Osteocyte (in vitro differentiated cells): ENCODE data around the gene BCR. TPM values are rescaled to one million over a fixed set of nuclear protein-coding genes. Genes with fewer than 3 reads are reported as not detected.

ENCODE experiments used
- DNase-seq: peaks from one replicate; pipeline ENCODE4 v3.0.0; 2021; ENCODE audit warnings: mixed read lengths; ENCODE audit not compliant: unreplicated experiment; ENCODE audit errors: extremely low spot score
- H3K27ac Mint-ChIP-seq: one replicate; pipeline ENCODE4 v1.8.0; 2021; ENCODE audit warnings: mild to moderate bottlenecking, mixed read lengths; ENCODE audit not compliant: unreplicated experiment
- H3K27me3 Mint-ChIP-seq: one replicate; pipeline ENCODE4 v1.8.0; 2021; ENCODE audit warnings: mixed read lengths; ENCODE audit not compliant: unreplicated experiment
- H3K36me3 Mint-ChIP-seq: one replicate; pipeline ENCODE4 v1.8.0; 2021; ENCODE audit warnings: mixed read lengths; ENCODE audit not compliant: unreplicated experiment
- H3K4me1 Mint-ChIP-seq: one replicate; pipeline ENCODE4 v1.8.0; 2021; ENCODE audit warnings: mixed read lengths; ENCODE audit not compliant: unreplicated experiment
- H3K4me3 Mint-ChIP-seq: one replicate; pipeline ENCODE4 v1.8.0; 2021; ENCODE audit warnings: mild to moderate bottlenecking, moderate library complexity, mixed read lengths; ENCODE audit not compliant: unreplicated experiment
- H3K9me3 Mint-ChIP-seq: one replicate; pipeline ENCODE4 v1.8.0; 2021; ENCODE audit warnings: mixed read lengths; ENCODE audit not compliant: unreplicated experiment
- total RNA-seq: library from RNA; stranded (reverse); gene quantifications from 2 replicates; pipeline ENCODE4 v1.2.1, GENCODE V29; 2021
- TF ChIP-seq, protein P1 (sequence below): fragments of 200-600 bp; sonication (generic); IDR thresholded peaks from 2 replicates; pipeline ENCODE4 v1.5.0; 2021; ENCODE audit warnings: antibody characterized with exemption, mild to moderate bottlenecking, moderate library complexity

Gene BCR
- total RNA-seq, 1 donor from 2014 or later: 35.3 TPM

DNA sequence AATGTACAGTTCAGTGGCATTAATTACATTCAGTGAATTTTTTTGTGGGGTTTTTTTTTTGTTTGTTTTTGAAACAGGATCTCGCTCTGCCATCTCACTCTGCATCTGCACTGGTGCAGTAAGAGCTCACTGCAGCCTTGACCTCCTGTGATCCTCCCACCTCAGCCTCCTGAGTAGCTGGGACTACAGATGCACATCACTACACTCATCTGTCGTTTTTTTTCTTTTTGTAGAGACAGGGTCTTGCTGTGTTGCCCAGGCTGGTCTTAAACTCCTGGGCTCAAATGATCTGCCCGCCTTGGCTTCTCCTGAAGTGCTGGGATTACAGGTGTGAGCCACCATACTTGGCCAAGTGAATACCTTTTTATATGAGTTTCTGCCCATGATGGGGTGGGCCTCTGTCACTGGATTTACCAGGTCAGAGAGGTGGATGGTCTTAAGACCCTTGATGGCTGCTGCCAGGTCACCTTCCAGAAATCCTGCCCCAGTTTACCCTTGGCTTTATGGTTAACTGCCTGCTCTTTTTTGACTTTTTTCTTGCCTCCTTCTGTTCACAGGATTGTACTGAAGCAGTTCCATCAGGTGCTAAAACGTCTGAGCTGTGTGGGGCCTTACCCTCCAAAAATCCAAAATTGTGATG is 22.6 kb downstream of the BCR start:
- H3K4me3 Mint-ChIP-seq: no peak overlapping the region
- peaks cover 12% of the 10 kb centered on the region for H3K4me1 Mint-ChIP-seq
- DNase-seq: no peak
- no peaks in the 10 kb centered on the region for H3K27me3 Mint-ChIP-seq
- TF ChIP-seq, protein P1, sequence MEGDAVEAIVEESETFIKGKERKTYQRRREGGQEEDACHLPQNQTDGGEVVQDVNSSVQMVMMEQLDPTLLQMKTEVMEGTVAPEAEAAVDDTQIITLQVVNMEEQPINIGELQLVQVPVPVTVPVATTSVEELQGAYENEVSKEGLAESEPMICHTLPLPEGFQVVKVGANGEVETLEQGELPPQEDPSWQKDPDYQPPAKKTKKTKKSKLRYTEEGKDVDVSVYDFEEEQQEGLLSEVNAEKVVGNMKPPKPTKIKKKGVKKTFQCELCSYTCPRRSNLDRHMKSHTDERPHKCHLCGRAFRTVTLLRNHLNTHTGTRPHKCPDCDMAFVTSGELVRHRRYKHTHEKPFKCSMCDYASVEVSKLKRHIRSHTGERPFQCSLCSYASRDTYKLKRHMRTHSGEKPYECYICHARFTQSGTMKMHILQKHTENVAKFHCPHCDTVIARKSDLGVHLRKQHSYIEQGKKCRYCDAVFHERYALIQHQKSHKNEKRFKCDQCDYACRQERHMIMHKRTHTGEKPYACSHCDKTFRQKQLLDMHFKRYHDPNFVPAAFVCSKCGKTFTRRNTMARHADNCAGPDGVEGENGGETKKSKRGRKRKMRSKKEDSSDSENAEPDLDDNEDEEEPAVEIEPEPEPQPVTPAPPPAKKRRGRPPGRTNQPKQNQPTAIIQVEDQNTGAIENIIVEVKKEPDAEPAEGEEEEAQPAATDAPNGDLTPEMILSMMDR: no peak
- H3K9me3 Mint-ChIP-seq: no peaks in the 10 kb centered on the region
- peaks cover 10% of the 10 kb centered on the region for H3K36me3 Mint-ChIP-seq
- H3K27ac Mint-ChIP-seq: no peak overlapping the region

DNA sequence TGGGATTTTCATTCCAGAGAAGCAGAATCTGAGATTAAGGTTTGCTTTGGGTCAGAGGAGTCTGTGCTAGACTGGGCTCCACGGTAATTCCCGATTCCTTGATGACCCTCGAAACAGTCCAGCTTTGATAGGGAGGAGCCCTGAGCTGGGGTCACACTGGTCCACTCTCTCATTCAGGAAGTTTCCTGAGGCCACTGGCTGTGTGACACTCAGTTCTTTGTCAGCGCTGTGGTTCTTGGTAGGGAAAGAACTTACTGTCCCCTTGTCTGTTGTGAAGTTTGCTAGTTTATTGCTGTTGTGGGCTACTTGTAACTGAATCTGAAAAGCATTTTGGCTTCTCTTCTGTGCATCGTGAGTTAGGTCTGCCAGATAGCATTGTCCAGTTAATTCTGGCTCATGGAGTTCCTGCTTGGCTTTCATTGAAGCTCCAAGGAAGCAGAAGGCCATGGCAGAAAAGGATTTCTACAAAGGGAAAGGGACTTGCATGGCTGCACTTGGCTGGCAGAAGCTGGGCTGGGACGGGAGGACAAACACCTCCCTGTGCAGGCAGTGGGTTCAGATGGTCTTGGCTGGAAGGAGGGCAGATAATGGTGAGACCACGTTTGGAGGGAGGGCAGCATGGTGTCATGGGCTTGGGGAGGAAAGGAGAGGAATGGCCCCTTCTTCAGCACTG is 23.3 kb downstream of the BCR start:
- DNase-seq: no peak
- Mint-ChIP-seq H3K9me3 (no peaks in the 10 kb centered on the region), H3K4me1 (peaks cover 9% of the 10 kb centered on the region), H3K36me3 (peaks cover 10% of the 10 kb centered on the region), H3K4me3 (no peak overlapping the region), H3K27ac (no peak overlapping the region), H3K27me3 (no peaks in the 10 kb centered on the region)
- TF ChIP-seq, protein P1: no peak

DNA sequence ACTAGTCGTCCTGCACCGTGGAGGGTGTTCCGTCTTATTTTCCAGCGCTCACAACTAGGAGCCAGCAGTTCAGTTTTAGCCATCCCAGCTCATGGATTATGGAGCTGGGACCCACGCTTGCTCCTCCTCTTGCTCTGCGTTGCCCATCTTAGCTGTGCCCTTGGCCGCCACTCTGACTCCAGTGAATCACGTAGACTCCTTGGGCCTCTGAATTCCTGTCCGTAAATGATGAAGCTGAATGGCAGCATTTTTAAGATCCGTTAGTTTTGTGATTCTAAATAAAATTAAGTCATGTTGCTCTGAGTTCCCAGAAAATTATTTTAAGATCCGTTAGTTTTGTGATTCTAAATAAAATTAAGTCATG is 23.8 kb downstream of the BCR start:
- H3K27me3 Mint-ChIP-seq: no peaks in the 10 kb centered on the region
- H3K4me1 Mint-ChIP-seq: peaks cover 8% of the 10 kb centered on the region
- no peaks in the 10 kb centered on the region for H3K9me3 Mint-ChIP-seq
- H3K36me3 Mint-ChIP-seq: peaks cover 10% of the 10 kb centered on the region
- H3K27ac Mint-ChIP-seq: no peak overlapping the region
- TF ChIP-seq, protein P1: no peak
- DNase-seq: no peak
- H3K4me3 Mint-ChIP-seq: no peak overlapping the region

DNA sequence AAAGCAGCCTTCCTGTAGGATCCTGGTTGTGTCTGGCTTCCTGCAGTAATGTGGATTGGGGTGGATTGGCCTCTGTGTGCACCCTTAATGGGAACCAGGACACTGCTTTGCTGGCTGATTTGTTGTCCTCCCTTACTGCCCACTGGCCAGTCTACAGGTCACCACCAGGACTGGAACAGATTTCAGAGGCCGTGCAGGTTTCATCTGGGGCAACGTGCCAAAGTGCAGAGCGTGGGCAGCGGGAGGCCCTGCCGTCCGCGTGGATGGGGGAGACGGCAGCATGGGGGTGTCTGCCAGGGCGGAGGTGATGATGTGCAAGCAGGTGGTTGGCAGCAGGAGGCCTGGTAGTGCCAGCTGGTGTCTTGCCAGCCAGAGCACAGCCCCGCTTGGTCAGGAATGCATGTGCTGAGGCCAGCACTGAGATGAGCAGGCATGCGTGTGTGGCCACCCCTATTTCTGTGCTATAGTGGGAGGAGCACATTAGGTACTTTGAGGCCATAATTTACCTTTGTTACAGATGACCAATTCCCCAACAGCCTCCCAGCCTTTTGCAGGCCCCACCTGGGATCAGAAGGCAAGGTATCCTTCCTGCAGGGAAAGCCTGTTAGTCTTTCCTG is 24.3 kb downstream of the BCR start:
- TF ChIP-seq, protein P1: no peak
- Mint-ChIP-seq H3K4me1 (peaks cover 2% of the 10 kb centered on the region), H3K36me3 (peaks cover 10% of the 10 kb centered on the region), H3K9me3 (no peaks in the 10 kb centered on the region), H3K4me3 (no peak overlapping the region), H3K27me3 (no peaks in the 10 kb centered on the region), H3K27ac (no peak overlapping the region)
- DNase-seq: no peak

DNA sequence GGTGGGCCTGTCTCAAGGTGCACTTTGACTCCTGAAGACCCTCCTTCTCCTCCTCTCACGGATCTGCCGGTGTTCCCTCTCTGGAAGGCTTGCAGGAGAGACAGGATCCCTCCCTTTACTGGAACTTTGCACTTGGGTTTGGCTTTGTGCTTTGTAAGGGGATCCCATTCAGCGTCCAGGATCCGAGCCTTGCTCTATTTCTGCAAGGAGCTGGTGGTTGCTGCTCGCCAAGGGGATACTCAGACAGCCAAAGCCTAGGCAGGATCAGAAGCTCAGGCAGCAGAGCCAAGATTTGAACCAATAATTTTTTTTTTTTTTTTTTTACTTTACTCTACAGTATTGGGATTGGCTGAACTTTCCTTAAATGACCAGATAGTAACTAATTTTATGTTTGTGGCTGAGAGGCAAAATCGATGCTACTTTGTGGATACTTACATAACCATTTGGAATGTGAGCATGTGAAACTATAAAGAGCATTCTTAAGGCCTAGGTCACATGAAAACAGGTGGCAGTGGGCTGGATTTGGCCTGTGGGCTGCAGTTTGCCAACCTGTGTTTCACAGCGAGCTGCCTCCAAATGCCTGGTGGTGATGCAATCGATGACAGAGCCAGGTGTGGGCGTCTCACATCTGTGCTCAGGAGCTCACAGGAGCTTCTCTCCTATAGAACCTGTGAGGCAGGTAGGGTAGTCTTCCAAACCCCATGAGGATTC is 25.2 kb downstream of the BCR start:
- Mint-ChIP-seq H3K36me3 (peaks cover 10% of the 10 kb centered on the region), H3K27ac (no peak overlapping the region), H3K9me3 (no peaks in the 10 kb centered on the region), H3K4me1 (peaks cover 2% of the 10 kb centered on the region), H3K27me3 (no peaks in the 10 kb centered on the region), H3K4me3 (no peak overlapping the region)
- no peak for DNase-seq
- TF ChIP-seq, protein P1: no peak
